Thoracic aorta (tissue), 2 donors: ENCODE data around the gene SGTB. TPM values are rescaled to one million over a fixed set of nuclear protein-coding genes. Genes with fewer than 3 reads are reported as not detected.

Experiments used
- ATAC-seq: fragments of 150-250 bp; one replicate; pipeline ENCODE4 v1.8.0; 2017; ENCODE audit warnings: low read depth; ENCODE audit not compliant: insufficient number of reproducible peaks, low FRiP score
- DNase-seq: peaks from one replicate; pipeline ENCODE4 v3.0.0-alpha.2; 2020; ENCODE audit warnings: low spot score
- H3K27ac ChIP-seq, 2 donors: fragments of 200-600 bp; sonication (generic); 1 replicate in 1 of 2; 2 replicates in 1 of 2; pipeline ENCODE4 v1.5.1; 2016; ENCODE audit warnings: mild to moderate bottlenecking in 2 of 2, moderate library complexity in 2 of 2
- H3K27me3 ChIP-seq: fragments of 200-600 bp; sonication (generic); replicated peaks from 2 replicates; pipeline ENCODE4 v1.6.0; 2016; ENCODE audit warnings: mild to moderate bottlenecking; ENCODE audit not compliant: insufficient read depth
- H3K36me3 ChIP-seq: fragments of 200-600 bp; sonication (generic); one replicate; pipeline ENCODE4 v1.5.1; 2016
- H3K4me1 ChIP-seq, 2 donors: fragments of 200-600 bp; sonication (generic); 1 replicate in 1 of 2; 2 replicates in 1 of 2; pipeline versions ENCODE4 v1.5.1 to v1.6.0; 2016; ENCODE audit warnings: low read depth in 2 of 2, mild to moderate bottlenecking in 1 of 2; ENCODE audit not compliant: control insufficient read depth in 1 of 2
- H3K4me3 ChIP-seq: fragments of 200-600 bp; sonication (generic); 2 replicates; pipeline ENCODE4 v1.5.1; 2016; ENCODE audit warnings: mild to moderate bottlenecking
- H3K9me3 ChIP-seq: fragments of 200-600 bp; sonication (generic); 2 replicates; pipeline ENCODE4 v1.5.1; 2016
- CTCF ChIP-seq: fragments of 200-600 bp; sonication (generic); IDR thresholded peaks from one replicate; pipeline ENCODE4 v1.5.1; 2019; ENCODE audit warnings: antibody characterized with exemption
- total RNA-seq, 2 donors: library from RNA; depleted of rRNA; stranded (reverse); fragments of >200 nt; gene quantifications; one replicate each; pipeline versions ENCODE4 v1.1.0 to v1.2.3, GENCODE V29; 2016

SGTB gene, protein sequence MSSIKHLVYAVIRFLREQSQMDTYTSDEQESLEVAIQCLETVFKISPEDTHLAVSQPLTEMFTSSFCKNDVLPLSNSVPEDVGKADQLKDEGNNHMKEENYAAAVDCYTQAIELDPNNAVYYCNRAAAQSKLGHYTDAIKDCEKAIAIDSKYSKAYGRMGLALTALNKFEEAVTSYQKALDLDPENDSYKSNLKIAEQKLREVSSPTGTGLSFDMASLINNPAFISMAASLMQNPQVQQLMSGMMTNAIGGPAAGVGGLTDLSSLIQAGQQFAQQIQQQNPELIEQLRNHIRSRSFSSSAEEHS
- total RNA-seq = 10 to 100 TPM; 24.3 to 26.4 TPM

GRCh38 chr5:65721720-65722574 is at the start of gene SGTB, which contains the start of gene NLN:
TSS of gene SGTB (minus strand) at chr5:65722109. CDS start at chr5:65720807, 1,302 bp downstream.
TSS of gene NLN (plus strand) at chr5:65722205. CDS start at chr5:65722374, 169 bp downstream.
- Histone ChIP-seq H3K4me1 (peaks cover 8 to 39% of the 10 kb centered on the region in 2 donors), H3K4me3 (peak within 1 kb of the TSS; percentile 82), H3K9me3 (no peaks in the 10 kb centered on the region), H3K27ac (peak within 1 kb of the TSS; percentile 62 to 76), H3K27me3 (no peaks in the 10 kb centered on the region), H3K36me3 (no peaks in the 10 kb centered on the region)
- DNase-seq (peak; percentile 24), ATAC-seq (peak; percentile 92)
- no peak for TF ChIP-seq CTCF

- Histone ChIP-seq H3K27ac (no peak overlapping the region), H3K4me3 (no peak overlapping the region), H3K27me3 (no peaks in the 10 kb centered on the region), H3K36me3 (no peaks in the 10 kb centered on the region), H3K4me1 (peaks cover 6% of the 10 kb centered on the region in 2 donors), H3K9me3 (no peaks in the 10 kb centered on the region)
- DNase-seq = no peak
- TF ChIP-seq CTCF = no peak
- no peak for ATAC-seq
These were observed 49.4 kb upstream of the SGTB start for GRCh38 chr5:65771266-65771665.

DNA sequence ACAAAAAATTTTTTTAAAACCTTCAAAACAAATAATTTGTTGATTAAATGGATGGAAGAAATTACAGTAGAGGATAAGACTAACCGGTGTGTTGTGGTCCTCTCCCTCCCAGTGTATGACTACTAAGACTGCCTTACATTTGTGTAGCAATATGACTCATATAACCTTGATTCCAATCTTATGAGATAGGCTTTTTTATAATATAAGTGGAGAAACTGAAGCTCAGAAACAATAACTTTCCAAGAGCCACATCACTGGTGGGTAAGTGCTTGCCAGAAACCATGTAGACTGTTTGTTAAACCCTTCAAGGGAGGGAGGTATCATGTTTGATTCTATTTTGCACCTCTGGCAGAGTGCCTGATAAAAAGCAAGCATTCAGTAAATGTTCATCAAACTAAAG is 47.6 kb upstream of the SGTB start:
- Histone ChIP-seq H3K4me1 (peaks cover 6% of the 10 kb centered on the region in 2 donors), H3K27me3 (no peaks in the 10 kb centered on the region), H3K27ac (no peak overlapping the region), H3K9me3 (no peaks in the 10 kb centered on the region), H3K4me3 (no peak overlapping the region), H3K36me3 (no peaks in the 10 kb centered on the region)
- ATAC-seq (no peak), DNase-seq (no peak)
- no peak for TF ChIP-seq CTCF

- no peaks in the 10 kb centered on the region for H3K27me3 ChIP-seq
- no peaks in the 10 kb centered on the region for H3K9me3 ChIP-seq
- no peak for ATAC-seq
- no peak overlapping the region for H3K4me3 ChIP-seq
- H3K4me1 ChIP-seq = peaks cover 6% of the 10 kb centered on the region in 2 donors
- TF ChIP-seq CTCF = no peak
- no peak overlapping the region for H3K27ac ChIP-seq
- no peaks in the 10 kb centered on the region for H3K36me3 ChIP-seq
- no peak for DNase-seq
These were observed 46.9 kb upstream of the SGTB start for GRCh38 chr5:65768723-65769346.

DNA sequence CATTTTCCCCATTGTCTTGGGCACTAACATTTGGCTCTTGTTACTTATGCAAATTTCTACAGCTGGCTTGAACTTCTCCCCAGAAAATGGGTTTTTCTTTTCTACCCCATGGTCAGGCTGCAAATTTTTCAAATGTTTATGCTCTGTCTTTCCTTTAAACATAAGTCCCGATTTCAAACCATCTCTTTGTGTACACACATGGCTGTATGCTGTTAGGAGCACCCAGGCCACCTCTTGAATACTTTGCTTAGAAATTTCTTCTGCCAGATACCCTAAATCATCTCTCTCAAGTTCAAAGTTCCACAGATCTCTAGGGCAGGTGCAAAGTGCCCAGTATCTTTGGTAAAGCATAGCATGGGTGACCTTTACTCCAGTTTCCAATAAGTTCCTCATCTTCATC is 45.7 kb upstream of the SGTB start:
- no peak for ATAC-seq
- Histone ChIP-seq H3K27ac (no peak overlapping the region), H3K9me3 (no peaks in the 10 kb centered on the region), H3K27me3 (no peaks in the 10 kb centered on the region), H3K4me3 (no peak overlapping the region), H3K4me1 (peaks cover 6% of the 10 kb centered on the region in 2 donors), H3K36me3 (no peaks in the 10 kb centered on the region)
- no peak for TF ChIP-seq CTCF
- DNase-seq = no peak
